Measurements from ENCODE around the gene MACC1. TPM values are rescaled to one million over a fixed set of nuclear protein-coding genes. Genes with fewer than 3 reads are reported as not detected.
"Not testable (repeated sequence)": the region's sequence is repeated elsewhere in the genome, so short reads cannot be mapped to it uniquely, and the experiment has no call there.

MACC1 gene
- total and polyA plus RNA-seq, 2 donors (not counting 3 experiments of a cell fraction or from before 2014, with no cell fraction given) = not detected

DNA sequence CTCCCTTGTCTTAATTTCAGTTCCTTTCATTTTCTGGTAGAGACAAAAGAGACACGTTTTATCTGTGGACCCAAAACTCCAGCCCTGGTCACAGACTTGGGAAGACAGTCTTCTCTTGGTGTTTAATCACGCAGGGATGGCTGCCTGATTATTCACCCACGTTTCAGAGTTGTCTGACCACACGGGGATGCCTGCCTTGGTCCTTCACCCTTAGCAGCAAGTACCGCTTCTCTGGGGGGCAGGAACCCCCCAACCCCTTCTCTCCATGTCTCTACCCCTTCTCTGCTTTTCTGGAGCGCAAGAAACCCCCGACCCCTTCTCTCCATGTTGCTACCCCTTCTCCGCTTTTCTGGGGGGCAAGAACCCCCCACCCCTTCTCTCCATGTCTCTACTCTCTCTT lies 95.8 kb downstream of the MACC1 start:
- DNase-seq (ENCODE audit: low read depth, low spot score) (no peak), FAIRE-seq (no peak)
- H3K9me1 ChIP-seq (replicated peaks; ENCODE audit: control insufficient read depth, extremely low read depth, insufficient read depth, low read length) = no peaks in the 10 kb centered on the region
- H3K27me3 ChIP-seq (ENCODE audit: control insufficient read depth in 2 of 2, insufficient read depth in 2 of 2, low read length in 2 of 2) = peaks cover 0 to 5% of the 10 kb centered on the region in 2 experiments
- H3K27ac ChIP-seq (ENCODE audit: insufficient read depth, low read depth, low read length) = no peak overlapping the region
- dilution Hi-C loops (cut with MboI; ENCODE audit: extremely low pct_ligation_motif_present, low sequenced_read_pairs) (no loop called here), intact Hi-C loops (cut with micrococcal nuclease) (no loop called here)
- BruUV-seq (replicated peaks) = no TSS peak
- no peaks in the 10 kb centered on the region for H3K9me3 ChIP-seq (replicated peaks; ENCODE audit: control insufficient read depth, insufficient read depth, low read length)
- no peaks in the 10 kb centered on the region for H3K79me2 ChIP-seq (ENCODE audit: control insufficient read depth, insufficient read depth, low read length)
- H2AFZ ChIP-seq (ENCODE audit: low read depth, low read length) = no peak overlapping the region
- no peaks in the 10 kb centered on the region for H3K36me3 ChIP-seq (ENCODE audit: control insufficient read depth in 2 of 2, extremely low read depth in 1 of 2, insufficient read depth in 2 of 2, low read length in 2 of 2)
- POLR2A ChIA-PET = no interaction called here
- no peak overlapping the region for H3K9ac ChIP-seq (replicated peaks; ENCODE audit: extremely low read depth, insufficient read depth, low read length)
- peaks cover 3% of the 10 kb centered on the region for H3K4me1 ChIP-seq (ENCODE audit: control insufficient read depth, extremely low read depth, insufficient read depth, low read length)
- no peak overlapping the region for H3K4me3 ChIP-seq (replicated peaks in 1 of 3; ENCODE audit: insufficient read depth in 1 of 3, low read depth in 1 of 3, low read length in 3 of 3)
- no peaks in the 10 kb centered on the region for H4K20me1 ChIP-seq (replicated peaks; ENCODE audit: control insufficient read depth, extremely low read depth, insufficient read depth, low read length)
- no peak overlapping the region for H3K4me2 ChIP-seq (ENCODE audit: insufficient read depth, low read length)
- TF ChIP-seq, protein P1, sequence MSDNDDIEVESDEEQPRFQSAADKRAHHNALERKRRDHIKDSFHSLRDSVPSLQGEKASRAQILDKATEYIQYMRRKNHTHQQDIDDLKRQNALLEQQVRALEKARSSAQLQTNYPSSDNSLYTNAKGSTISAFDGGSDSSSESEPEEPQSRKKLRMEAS (IDR thresholded peaks at IDR 0.05; ENCODE audit: insufficient read depth, insufficient read length) = no peak
- TF ChIP-seq JUN (IDR thresholded peaks at IDR 0.05; ENCODE audit: borderline replicate concordance, insufficient read depth, insufficient read length, low read depth) (no peak), FOS (IDR thresholded peaks at IDR 0.05; ENCODE audit: borderline replicate concordance, insufficient read depth, low read length) (no peak), EZH2 (IDR thresholded peaks at IDR 0.05; ENCODE audit: borderline replicate concordance, low read depth, low read length, severe bottlenecking) (no peak), GATA2 (IDR thresholded peaks at IDR 0.05; ENCODE audit: insufficient read depth, insufficient read length, low read depth, low read length) (no peak), POLR2AphosphoS5 (IDR thresholded peaks at IDR 0.05; ENCODE audit: insufficient read depth, low read depth, low read length) (no peak), POLR2A (IDR thresholded peaks at IDR 0.05; ENCODE audit: low read depth, low read length) (no peak), MYC (IDR thresholded peaks at IDR 0.05; ENCODE audit: low read depth, low read length) (no peak)
- TF ChIP-seq, protein P2, sequence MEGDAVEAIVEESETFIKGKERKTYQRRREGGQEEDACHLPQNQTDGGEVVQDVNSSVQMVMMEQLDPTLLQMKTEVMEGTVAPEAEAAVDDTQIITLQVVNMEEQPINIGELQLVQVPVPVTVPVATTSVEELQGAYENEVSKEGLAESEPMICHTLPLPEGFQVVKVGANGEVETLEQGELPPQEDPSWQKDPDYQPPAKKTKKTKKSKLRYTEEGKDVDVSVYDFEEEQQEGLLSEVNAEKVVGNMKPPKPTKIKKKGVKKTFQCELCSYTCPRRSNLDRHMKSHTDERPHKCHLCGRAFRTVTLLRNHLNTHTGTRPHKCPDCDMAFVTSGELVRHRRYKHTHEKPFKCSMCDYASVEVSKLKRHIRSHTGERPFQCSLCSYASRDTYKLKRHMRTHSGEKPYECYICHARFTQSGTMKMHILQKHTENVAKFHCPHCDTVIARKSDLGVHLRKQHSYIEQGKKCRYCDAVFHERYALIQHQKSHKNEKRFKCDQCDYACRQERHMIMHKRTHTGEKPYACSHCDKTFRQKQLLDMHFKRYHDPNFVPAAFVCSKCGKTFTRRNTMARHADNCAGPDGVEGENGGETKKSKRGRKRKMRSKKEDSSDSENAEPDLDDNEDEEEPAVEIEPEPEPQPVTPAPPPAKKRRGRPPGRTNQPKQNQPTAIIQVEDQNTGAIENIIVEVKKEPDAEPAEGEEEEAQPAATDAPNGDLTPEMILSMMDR (IDR thresholded peaks at IDR 0.05; ENCODE audit: extremely low read depth in 1 of 2, insufficient read depth in 1 of 2, low read depth in 1 of 2, low read length in 2 of 2) = no peak
- CTCF ChIA-PET = no interaction called here

DNA sequence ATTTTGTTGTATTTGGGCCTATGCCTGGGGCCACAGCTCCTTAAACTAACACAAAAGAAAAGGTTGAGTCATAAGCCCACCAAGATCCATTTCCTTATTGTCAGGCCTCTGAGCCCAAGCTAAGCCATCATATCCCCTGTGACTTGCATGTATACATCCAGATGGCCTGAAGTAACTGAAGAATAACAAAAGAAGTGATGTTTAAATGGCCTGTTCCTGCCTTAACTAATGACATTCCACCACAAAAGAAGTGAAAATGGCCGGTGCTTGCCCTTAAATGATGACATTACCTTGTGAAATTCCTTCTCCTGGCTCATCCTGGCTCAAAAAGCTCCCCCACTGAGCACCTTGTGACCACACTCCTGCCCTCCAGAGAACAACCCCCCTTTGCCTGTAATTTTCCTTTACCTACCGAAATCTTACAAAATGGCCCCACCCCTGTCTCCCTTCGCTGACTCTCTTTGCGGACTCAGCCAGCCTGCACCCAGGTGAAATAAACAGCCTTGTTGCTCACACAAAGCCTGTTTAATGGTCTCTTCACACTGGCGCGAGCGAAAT lies 96.5 kb downstream of the MACC1 start:
- H3K4me1 ChIP-seq (ENCODE audit: control insufficient read depth, extremely low read depth, insufficient read depth, low read length); H3K9ac ChIP-seq (replicated peaks; ENCODE audit: extremely low read depth, insufficient read depth, low read length); H3K36me3 ChIP-seq (ENCODE audit: control insufficient read depth in 2 of 2, extremely low read depth in 1 of 2, insufficient read depth in 2 of 2, low read length in 2 of 2); H3K79me2 ChIP-seq (ENCODE audit: control insufficient read depth, insufficient read depth, low read length); H3K27me3 ChIP-seq (ENCODE audit: control insufficient read depth in 2 of 2, insufficient read depth in 2 of 2, low read length in 2 of 2); BruUV-seq (replicated peaks); H2AFZ ChIP-seq (ENCODE audit: low read depth, low read length); intact Hi-C loops (cut with micrococcal nuclease); H3K4me3 ChIP-seq (replicated peaks in 1 of 3; ENCODE audit: insufficient read depth in 1 of 3, low read depth in 1 of 3, low read length in 3 of 3); H3K9me3 ChIP-seq (replicated peaks; ENCODE audit: control insufficient read depth, insufficient read depth, low read length); POLR2A ChIA-PET; H4K20me1 ChIP-seq (replicated peaks; ENCODE audit: control insufficient read depth, extremely low read depth, insufficient read depth, low read length); H3K9me1 ChIP-seq (replicated peaks; ENCODE audit: control insufficient read depth, extremely low read depth, insufficient read depth, low read length); H3K27ac ChIP-seq (ENCODE audit: insufficient read depth, low read depth, low read length); H3K4me2 ChIP-seq (ENCODE audit: insufficient read depth, low read length); dilution Hi-C loops (cut with MboI; ENCODE audit: extremely low pct_ligation_motif_present, low sequenced_read_pairs): not testable (repeated sequence)
- FAIRE-seq (peak; percentile 4), DNase-seq (ENCODE audit: low read depth, low spot score) (peak; percentile 26)
- CTCF ChIA-PET = interaction anchor here (0.8 to 1.0 kb wide), 2 partner anchors 52 to 478 kb away, joined by 3 read pairs; no protein-coding TSS in a partner anchor
